Gastroesophageal sphincter (tissue), 3 donors: Measurements from ENCODE around the gene MXD3.

Experiments
- EP300 ChIP-seq: sonication (generic); formaldehyde crosslinking; IDR thresholded peaks from one replicate; pipeline ENCODE4 v1.6.1; 2017; ENCODE audit warnings: antibody characterized with exemption, mild to moderate bottlenecking
- POLR2A ChIP-seq, 2 donors: fragments of 450-650 bp; IDR thresholded peaks; one replicate each; pipeline ENCODE4 v1.6.1; 2017; ENCODE audit warnings: antibody characterized with exemption in 2 of 2, mild to moderate bottlenecking in 2 of 2, moderate library complexity in 1 of 2
- POLR2AphosphoS5 ChIP-seq: sonication (generic); formaldehyde crosslinking; IDR thresholded peaks from one replicate; pipeline ENCODE4 v1.6.1; 2017; ENCODE audit warnings: antibody characterized with exemption
- TF ChIP-seq, protein P1 (sequence below), 4 experiments: fragments of 200-600 bp in 2 of 4; fragments of 450-650 bp in 2 of 4; sonication (generic) in 1 of 4; IDR thresholded peaks; one replicate each; pipeline ENCODE4 v1.5.1; 2017 to 2019; ENCODE audit warnings: antibody characterized with exemption in 4 of 4, mild to moderate bottlenecking in 2 of 4, moderate library complexity in 2 of 4

GRCh38 chr5:177299697-177300096, 12.0 kb downstream of the MXD3 start:
- TF ChIP-seq, protein P1, sequence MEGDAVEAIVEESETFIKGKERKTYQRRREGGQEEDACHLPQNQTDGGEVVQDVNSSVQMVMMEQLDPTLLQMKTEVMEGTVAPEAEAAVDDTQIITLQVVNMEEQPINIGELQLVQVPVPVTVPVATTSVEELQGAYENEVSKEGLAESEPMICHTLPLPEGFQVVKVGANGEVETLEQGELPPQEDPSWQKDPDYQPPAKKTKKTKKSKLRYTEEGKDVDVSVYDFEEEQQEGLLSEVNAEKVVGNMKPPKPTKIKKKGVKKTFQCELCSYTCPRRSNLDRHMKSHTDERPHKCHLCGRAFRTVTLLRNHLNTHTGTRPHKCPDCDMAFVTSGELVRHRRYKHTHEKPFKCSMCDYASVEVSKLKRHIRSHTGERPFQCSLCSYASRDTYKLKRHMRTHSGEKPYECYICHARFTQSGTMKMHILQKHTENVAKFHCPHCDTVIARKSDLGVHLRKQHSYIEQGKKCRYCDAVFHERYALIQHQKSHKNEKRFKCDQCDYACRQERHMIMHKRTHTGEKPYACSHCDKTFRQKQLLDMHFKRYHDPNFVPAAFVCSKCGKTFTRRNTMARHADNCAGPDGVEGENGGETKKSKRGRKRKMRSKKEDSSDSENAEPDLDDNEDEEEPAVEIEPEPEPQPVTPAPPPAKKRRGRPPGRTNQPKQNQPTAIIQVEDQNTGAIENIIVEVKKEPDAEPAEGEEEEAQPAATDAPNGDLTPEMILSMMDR (IDR thresholded peaks at IDR 0.05), result no peak
- TF ChIP-seq POLR2A (IDR thresholded peaks at IDR 0.05) (no peak), POLR2AphosphoS5 (no peak), EP300 (no peak)
